HG02884 (cell line): ENCODE measurements around the gene NNMT.

Experiments used
- ATAC-seq: cut with Tn5 transposase; IDR thresholded peaks from one replicate; pipeline ENCODE4 v1.9.1; 2021; ENCODE audit warnings: mild to moderate bottlenecking, moderate library complexity; ENCODE audit not compliant: unreplicated experiment

Gene NNMT

DNA sequence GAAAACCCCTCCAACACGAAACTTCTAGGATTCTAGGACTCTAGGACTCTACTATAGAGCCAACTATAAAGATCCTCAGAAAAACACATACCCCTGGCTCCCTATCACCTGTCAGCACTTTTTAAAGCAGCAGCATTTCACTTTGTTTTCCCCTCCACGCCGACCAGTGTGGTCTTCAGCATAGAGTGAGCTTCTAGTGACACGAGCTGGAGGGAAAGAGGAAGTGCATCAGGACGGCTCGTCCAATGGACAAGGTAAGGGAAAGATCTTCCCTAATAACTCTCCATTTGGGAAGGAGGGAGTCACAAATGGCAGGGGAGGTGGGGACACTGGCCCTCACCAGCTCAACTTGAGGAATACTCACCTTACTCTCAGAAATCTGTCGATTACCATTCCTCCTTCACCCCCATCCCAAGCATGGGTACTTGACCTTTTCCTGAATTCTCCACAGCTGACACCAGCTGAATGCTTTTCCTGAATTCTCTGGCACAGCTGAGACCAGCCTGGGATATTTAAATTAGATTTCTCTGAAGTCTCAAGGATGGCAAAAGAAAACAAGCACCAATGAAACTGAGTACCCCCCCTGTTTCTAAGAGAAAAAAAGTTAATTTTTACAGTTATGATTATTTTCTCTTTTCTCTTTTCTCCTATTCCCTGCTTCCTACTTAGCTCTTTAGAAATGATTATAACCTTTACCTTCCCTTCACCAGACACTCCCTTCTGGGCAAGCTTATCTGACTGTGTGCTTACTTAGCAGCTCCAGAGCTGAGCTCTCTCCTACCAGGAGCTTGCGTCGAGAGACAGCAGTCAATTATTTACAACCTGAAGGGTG is 33.3 kb upstream of the NNMT start:
- no peak for ATAC-seq

DNA sequence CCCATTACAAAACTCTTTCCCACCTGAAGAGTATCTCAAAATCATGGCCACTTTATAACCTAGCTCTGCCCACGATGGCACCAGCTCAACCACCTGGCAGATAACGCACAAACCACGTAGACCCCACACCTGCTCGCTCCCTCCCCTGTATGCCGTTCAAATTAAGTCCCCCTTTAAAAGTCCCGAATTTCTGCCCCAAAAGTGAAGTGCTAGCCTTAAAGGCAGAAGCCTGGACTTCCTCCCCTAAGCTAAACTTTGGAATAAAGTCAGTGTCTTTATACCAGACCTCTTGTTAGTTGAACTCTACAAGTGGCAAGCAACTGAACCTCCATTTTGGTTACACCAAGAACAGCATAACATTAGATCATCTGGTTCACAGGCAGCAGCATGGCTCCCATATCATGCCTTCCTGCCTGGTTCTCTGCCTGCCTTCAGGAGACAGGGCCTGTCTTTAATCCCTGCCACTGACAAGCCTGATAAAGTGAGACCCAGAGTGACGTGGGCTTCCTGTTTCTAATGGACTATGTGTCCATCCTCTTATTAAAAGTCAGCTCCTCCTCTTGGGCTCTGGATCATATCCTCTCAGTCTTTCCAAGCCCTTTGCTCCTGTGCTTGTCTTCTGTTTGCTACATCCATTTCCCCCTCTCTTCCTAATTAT is 32.6 kb upstream of the NNMT start:
- ATAC-seq: no peak

DNA sequence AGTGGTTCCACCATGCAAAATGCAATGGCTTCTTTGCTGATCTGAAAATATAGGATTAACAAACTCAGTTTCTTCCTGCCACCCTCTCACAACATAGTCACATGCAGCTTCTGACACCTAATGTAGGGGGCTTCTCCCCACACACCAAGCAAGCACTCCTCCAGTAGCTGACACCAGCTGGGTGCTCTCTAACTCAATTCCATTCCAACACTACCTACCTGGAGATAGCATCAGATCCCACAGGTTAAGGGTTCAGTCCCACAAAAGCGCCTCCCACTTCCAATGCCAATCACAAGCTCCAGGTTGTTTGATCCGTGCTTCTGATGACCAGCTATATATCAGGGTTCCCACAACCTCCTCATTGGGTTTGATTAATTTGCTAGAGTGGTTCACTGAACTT is 31.8 kb upstream of the NNMT start:
- ATAC-seq: no peak

DNA sequence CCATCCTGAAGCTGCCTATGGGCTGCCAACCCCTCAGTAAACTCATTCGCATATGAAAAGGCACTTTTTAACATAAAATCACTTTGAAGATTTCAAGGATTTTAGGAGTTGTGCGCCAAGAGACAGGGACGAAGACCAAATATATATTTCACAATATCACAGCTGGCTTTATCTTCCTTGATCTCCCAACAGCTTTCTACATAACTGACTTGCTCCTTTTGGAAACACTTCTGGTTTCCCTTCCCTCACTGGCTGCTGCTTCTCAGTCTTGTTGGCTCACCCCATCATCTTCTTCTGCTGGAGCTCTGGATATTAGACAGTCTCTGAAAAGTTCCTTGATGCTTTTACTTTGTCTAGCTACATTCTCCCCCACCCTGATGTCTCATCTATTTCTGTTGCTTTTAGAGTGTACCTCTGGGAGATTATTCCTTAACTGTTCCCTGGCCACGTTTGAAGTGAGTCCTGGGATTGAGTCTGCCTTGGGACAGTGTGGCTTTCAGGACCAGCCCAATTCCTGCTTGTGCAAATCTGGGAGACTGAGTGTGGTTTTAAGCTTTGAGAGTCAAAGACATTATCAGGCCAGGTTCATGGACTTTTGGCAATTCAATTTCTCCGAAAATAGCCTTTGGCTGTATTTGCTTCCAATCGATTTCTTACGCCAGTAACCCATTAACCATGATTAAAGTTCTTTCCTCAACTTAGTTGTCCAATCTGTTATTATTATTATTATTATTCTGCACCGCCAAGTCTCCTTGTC is 30.9 kb upstream of the NNMT start:
- no peak for ATAC-seq

DNA sequence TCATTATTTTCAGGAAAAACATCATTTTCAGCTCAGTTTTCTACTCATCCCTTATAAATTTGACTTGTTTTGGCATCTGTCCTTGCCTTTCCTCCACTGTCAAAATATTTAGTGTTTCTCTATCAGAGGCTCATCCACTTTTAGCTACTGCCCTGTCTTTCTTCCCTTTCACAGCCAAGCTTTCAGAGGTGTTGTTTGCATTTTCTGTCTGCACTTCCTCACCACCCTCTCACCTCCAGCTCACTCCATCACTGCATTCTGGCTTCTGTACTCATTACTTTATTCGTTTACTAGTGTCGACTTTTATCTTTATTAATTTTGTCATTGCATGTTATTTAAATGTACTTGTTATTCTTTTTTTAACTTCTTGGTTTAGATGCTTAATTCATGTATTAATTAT is 26.7 kb upstream of the NNMT start:
- ATAC-seq: no peak

DNA sequence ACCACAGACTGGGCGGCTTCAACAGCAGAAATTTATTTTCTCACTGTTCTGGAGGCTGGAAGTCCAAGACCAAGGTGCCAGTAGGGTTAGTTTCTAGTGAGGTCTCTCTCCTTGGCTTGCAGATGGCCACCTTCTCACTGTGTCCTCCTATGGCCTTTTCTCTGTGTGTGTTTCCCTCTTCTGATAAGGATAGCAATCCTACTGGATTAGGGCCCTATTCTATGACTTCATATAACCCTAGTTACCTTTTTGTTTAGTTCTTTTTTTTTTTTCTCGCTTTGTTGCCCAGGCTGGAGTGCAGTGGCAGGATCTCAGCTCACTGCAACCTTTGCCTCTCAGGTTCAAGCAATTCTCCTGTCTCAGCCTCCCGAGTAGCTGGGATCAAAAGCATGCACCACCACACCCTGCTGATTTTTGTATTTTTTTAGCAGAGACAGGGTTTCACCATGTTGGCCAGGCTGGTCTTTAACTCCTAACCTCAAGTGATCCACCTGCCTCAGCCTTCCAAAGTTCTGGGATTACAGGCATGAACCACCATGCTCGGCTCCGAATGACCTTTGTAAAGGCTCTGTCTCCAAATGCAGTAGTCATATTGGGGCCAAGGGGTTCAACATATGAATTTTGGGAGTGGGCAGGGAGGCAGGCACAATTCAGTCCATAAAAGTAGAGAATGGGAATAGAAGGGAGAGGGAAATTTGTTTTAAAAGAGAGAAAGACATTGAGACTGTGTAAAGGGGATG is 25.5 kb upstream of the NNMT start:
- ATAC-seq: no peak

DNA sequence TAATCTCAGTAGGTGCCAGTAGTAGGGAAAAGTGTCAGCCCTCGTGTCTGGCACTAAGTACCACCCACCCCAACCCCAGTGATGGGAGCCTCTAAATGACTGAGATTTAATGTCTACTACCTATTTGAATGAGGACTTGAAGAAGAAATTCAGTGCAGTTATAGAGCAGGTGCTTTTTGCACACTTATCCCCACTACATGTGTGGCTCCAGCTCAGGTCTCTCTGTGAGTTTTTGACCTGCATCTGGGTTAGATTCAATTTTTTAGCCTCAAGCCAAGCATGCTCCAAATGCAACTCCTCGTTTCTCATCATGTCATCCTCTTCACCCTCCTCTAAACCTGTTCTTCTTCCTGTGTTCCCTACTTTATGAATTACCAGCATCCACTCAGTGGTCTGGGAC is 24.9 kb upstream of the NNMT start:
- ATAC-seq: no peak

DNA sequence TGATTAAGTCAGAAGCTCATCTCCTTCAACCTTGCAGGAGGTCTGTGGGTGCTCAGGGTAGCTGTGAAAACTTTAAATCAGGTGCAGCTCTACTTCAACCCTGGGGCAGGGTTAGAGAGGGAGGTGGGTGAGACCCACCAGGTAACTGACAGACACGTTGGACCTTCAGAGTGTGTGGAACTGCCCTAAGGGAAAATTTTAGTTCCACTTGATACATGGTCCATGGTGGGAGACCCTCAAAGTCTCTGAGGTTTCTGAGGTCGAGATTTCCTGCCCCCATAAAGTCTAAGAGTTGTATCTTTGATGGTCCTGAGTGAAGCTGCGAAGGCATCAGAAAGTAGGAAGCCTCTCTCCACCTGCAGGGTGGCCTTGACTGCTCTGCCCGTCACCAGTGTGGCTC is 23.9 kb upstream of the NNMT start:
- no peak for ATAC-seq

DNA sequence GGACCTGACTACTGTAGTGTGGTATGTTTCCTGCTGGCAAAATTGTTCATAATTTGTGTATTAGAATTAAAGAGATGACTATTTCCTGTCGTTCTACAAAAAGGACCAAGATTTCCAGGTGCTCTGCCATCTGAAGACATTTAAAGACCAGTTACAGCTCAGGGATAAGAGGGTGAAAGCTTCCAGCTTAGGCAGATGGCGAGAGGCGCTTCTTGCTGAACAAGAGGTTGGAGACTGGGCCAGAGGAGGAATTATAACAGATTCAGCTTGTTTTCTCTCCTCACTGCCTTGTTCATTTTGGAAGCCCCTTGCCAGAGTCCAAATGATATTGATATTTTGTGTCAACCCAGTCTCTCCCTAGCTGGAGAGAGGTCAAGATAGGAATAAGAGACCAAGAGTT is 23.1 kb upstream of the NNMT start:
- no peak for ATAC-seq

DNA sequence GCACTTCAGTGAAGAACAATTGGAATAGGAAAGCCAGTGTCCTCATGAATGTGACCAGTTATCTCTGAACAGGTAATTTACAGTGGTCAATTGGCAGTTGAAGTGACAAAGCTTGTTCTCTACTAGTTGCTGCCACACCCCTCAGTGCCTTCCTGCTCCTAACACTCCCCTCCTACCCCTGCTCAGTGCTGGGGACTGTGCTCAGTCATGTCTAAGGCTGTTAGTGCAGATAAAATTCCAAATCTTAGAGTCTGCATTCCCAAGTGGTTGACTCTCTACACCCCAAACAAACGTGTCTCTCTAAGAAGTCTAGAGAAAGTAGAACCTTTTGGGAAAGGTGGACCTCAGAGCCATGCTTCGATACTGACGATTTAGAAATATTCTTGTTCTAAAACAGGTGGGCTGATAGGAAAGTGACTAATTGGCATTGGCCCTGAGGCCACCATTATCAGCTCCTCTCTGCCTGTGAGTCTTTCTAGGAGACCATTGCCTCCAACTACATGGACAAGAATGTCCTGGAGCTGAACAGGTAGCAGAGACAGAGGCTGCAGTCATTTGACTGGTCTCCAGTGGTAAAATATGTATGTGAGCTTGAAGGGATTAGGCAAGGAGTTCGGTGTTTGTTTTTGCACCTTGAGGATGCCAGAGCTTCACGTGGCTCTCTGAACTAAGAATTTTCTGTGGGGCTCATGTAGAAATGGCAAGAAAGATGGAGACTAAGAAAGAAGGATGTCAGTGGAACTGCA is 22.1 kb upstream of the NNMT start:
- ATAC-seq: no peak

DNA sequence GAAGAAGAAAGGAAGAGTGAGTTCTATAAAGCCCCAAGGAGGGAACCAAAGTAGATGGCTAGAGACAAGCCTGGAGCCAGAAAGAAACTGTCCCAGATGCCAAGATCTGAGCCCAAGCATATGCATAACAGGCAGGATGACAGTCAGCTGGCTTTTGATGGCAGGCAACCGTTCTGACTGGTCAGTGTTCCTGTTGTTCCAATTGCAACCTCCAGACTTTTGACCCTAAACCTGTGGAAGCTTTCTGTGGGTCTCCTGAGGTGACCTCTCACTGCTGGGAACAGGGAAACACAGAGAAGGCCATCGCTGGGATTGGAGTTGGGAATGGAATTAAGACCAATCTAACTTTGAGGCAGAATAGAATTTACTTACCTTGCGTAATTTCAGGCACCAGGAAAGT is 21.6 kb upstream of the NNMT start:
- ATAC-seq: no peak

DNA sequence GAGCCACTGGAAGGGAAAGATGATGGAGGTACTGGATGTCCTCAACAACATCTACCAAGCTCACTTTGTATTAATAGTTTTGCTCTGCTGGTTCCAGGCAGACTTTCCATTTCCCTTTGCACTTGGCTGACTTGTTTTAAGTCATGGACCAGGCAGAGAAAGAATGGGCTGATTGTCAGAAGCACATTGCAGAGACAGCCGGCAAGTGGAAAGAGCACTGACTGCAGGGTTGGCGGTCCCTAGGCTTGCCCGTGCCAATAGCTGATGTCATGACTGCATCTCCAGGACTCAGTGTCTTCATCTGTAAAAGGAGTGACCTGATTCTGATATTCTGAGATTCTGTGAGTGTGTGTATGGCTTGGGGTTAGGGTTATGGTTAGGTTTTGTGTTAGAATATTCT is 20.9 kb upstream of the NNMT start:
- no peak for ATAC-seq

DNA sequence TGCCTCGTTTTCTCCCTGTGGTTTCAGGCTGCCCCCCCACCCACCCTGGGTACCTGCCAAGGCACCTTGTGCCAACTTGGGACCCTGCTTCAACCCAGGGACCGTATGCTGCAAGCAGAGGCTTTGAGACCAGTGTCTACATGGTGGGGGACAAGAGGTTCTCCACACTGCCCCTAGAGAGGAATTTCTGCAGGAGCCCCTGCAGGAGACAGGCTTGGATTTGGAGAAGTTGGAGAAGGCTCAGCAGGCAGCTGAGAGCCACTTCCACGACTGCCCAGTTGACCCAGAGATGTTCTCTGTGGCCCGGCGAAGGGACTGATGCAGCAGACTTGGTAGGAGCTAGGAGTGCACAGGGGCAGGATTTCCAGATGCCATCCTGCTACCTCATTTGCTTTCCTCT is 20.1 kb upstream of the NNMT start:
- ATAC-seq: no peak

DNA sequence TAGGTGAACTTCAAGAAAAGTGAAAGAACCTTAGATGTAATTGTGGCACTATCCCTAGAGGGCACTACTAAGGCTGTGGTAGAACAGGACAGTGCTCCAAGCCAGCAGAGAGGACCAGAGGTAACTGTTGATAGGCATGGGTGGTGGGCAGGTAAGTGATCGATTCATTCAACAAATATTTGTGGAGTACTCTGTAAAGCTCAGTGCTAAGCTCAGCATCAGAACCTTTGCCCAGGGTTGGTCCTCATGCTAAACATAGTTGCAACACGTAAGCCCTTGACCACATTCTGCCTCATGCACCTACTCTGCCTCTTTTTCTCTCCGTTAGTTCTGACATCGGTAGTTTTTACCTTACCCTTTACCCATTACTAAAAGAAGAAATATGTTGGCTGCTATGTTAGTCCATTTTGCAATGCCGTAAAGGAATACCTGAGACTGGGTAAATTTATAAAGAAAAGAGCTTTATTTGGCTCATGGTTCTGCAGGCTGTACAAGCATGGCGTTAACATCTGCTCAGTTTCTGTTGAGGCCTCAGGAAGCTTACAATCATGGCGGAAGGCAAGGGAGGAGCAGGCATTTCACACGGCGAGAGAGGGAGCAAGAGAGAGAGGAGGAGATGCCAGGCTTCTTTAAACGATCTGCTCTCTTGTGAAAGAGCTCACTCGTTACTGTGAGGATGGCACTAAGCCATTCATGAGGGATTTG is 18.4 kb upstream of the NNMT start:
- no peak for ATAC-seq

DNA sequence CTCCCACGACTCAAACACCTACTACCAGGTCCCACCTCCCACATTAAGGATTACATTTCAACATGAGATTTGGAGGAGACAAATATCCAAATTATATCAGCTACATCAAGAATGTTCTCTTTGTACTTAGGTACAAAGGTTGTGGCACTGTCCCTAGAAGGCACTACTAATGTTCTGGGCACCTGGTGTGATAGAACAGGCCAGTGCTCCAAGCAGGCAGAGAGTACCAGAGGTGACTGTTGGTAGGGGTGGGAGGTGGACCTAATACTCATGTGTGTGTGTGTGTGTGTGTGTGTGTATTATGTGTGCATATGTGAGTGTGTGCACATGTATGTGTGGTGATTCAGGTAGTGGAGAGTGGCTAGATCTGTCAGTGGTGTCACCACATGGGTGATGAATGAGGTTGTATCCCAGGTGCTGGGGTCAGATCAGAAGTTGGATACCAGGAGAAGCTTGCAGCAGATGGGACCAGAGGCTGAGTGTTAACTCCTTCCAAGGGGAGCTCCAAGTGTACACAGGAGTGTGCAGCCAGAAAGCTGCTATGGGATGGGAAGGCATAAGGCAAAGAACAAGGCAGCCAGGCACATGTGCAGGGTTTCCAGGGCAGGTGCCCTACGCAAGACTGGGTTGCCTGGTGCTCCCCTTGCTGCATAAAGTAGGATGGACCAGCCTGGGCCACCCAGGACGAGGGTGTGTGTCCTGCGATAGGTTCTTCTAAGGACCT is 17.7 kb upstream of the NNMT start:
- no peak for ATAC-seq

DNA sequence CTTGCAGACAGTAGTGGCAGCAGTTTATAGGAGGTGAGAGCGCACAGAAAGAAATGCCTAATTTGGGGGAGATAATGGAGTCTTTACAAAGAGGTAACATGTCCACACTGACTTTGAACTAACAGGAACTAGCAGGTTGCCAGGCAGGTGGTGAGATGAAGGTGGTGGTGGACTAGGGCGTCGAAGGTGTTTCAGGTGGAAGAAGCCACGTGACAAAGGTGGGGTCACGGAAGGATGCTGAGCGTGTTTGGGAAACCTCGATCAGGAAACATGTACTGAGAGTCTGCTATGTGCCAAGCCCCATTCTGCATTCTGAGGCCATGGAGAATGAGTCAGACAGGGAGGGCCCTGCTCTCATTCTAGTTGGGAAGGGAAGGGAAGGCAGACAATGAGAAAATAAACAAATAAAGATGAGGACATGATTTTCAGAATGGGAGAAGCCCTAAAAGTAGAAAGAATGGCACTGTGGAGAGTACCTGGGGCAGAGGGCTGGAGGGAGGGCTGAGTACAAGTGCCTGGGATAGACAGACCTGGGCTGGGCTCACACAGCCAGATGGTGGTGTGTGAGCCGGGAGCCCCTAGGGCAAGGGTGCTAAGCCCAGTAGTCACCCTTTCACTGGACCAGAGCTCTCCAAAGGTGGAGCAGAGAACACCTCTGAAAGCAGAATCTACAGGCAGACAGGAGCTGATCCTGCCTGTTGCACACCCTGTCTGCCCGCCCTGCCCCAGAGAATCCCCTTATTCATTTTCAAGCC is 16.2 kb upstream of the NNMT start:
- no peak for ATAC-seq

DNA sequence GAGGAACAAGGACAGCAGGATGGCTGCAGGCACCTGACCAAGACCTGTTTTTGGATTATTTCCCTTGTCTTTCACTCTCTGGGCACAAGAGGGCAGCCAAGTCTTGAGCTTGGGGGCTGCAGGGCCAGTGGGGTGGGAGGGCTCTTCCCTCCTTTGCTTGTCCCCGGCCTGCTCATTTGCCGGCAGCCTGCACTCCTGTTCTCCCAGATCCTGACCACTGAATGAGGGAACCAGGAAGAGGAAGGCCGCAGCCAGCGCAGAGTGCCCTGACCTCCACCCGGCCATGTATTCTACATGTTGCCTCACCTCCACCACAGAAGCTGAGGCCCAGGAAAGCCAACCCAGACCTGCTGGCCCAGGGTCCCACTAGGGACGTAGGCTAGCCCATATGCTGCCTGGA is 15.5 kb upstream of the NNMT start:
- no peak for ATAC-seq

DNA sequence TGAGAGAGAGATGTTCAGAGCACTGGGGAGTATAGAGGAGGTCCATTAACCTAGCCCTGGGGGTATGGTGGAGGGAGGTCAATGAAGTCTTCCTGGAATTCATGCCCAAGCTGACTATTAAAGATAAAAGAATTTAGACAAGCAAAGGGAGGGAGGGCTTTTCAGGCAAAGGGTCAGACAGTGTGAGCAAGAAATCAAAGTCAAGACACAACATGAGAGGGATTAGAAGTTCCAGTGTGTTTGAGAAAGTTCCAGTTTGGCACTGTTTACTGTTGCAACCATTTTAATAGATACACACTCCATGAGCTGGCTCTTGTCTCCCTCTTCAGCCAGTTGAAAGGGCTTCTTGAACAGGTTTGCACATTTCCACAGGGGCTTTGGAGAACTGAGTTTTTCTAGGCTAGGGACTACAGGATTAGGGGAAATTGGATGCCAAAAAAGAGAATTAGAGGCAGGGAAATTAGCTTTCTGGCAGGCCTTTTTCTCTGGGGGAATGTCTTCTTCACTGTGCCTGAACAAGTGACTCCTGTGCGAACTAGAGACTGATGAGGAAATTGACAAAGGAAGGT is 14.7 kb upstream of the NNMT start:
- ATAC-seq: no peak
